DOHH2 (cell line): Measurements from ENCODE around the gene SMG6.

Experiments
- EZH2phosphoT487 ChIP-seq: fragments of 200-600 bp; sonication (generic); IDR thresholded peaks from 2 replicates; pipeline ENCODE4 v1.6.1; 2017; ENCODE audit warnings: borderline replicate concordance, mild to moderate bottlenecking, antibody characterized with exemption, low read length, moderate library complexity, mixed read lengths
- TF ChIP-seq, protein P1 (sequence below): fragments of 200-600 bp; sonication (generic); IDR thresholded peaks from one replicate; pipeline ENCODE4 v1.5.1; 2014; ENCODE audit warnings: antibody characterized with exemption, mild to moderate bottlenecking, low read depth, low read length; ENCODE audit not compliant: poor library complexity, severe bottlenecking

DNA sequence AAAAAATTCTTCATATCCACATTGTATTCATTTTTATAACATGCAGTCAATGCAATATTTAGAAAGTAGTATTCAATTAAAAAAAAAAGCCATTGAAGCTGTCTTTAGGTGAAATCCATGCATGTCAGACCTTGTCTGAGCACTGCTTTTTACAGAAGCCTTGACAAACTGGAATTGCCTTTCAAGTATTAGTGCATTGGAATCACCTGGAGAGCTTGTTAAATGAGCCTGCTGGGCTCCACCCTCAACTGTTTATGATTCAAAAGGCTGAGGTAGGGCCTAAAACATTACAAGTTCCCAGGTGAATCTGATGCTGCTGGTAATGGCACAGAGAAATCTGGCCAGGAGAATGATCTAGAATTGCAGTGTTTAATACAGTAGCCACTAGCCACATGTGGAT is 162.9 kb downstream of the SMG6 start:
- TF ChIP-seq EZH2phosphoT487, result no peak
- TF ChIP-seq, protein P1, sequence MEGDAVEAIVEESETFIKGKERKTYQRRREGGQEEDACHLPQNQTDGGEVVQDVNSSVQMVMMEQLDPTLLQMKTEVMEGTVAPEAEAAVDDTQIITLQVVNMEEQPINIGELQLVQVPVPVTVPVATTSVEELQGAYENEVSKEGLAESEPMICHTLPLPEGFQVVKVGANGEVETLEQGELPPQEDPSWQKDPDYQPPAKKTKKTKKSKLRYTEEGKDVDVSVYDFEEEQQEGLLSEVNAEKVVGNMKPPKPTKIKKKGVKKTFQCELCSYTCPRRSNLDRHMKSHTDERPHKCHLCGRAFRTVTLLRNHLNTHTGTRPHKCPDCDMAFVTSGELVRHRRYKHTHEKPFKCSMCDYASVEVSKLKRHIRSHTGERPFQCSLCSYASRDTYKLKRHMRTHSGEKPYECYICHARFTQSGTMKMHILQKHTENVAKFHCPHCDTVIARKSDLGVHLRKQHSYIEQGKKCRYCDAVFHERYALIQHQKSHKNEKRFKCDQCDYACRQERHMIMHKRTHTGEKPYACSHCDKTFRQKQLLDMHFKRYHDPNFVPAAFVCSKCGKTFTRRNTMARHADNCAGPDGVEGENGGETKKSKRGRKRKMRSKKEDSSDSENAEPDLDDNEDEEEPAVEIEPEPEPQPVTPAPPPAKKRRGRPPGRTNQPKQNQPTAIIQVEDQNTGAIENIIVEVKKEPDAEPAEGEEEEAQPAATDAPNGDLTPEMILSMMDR, result no peak
